ENCODE data around the gene INS.

DNA sequence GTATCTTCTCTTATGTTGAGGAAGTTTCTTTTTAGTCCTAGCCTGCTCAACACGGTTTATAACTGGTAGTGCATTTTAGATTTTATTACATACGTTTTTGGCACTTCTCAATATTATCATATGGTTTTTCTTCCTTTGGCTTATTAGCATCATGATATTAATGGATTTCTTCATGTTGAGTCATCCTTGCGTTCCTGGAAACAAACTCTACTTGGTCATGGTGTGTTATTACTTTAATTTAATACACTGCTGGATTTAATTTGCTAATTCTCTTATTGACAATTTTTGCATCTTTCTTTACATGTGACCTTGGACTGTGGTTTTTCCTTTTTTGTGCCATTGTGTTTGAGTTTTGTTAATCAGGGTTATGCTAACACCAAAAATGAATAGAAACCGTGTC is 42.3 kb downstream of the INS start:
- no peak for TF ChIP-seq CTCF (IDR thresholded peaks at IDR 0.05)
- TF ChIP-seq, protein P1, sequence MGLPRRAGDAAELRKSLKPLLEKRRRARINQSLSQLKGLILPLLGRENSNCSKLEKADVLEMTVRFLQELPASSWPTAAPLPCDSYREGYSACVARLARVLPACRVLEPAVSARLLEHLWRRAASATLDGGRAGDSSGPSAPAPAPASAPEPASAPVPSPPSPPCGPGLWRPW (IDR thresholded peaks at IDR 0.05), result no peak
- TF ChIP-seq MAZ (IDR thresholded peaks at IDR 0.05; ENCODE audit: borderline replicate concordance, low read depth, low read length), result no peak

Measured in A549 (cell line).